ENCODE measurements around the gene TCF7L1. TPM values are rescaled to one million over a fixed set of nuclear protein-coding genes. Genes with fewer than 3 reads are reported as not detected.

The TCF7L1 gene
- total RNA-seq, 2 experiments from 2014 or later = not detected

DNA sequence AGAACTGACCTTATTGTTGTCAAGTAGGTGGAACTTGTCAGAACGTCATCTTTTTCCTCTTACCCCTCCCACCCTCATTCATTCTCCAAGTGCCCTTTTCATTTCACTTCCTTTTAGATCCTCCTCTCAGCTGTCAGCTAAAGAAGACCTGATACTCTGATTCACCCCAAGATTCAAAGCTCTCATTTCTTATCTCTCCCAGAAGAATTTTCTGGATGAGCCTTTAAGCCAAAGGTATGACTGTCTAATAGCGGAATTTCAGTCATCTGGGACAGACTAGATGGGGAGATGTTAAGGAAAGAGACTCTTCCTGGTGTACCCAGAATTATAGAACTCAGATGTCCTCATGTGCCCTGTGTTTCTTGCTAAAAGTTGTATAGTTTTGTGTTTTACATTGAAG lies 53.9 kb downstream of the TCF7L1 start:
- TF ChIP-seq, protein P1, sequence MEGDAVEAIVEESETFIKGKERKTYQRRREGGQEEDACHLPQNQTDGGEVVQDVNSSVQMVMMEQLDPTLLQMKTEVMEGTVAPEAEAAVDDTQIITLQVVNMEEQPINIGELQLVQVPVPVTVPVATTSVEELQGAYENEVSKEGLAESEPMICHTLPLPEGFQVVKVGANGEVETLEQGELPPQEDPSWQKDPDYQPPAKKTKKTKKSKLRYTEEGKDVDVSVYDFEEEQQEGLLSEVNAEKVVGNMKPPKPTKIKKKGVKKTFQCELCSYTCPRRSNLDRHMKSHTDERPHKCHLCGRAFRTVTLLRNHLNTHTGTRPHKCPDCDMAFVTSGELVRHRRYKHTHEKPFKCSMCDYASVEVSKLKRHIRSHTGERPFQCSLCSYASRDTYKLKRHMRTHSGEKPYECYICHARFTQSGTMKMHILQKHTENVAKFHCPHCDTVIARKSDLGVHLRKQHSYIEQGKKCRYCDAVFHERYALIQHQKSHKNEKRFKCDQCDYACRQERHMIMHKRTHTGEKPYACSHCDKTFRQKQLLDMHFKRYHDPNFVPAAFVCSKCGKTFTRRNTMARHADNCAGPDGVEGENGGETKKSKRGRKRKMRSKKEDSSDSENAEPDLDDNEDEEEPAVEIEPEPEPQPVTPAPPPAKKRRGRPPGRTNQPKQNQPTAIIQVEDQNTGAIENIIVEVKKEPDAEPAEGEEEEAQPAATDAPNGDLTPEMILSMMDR (IDR thresholded peaks at IDR 0.05) = no peak
- ATAC-seq (ENCODE audit: poor library complexity) (no peak), DNase-seq (no peak)
- H3K36me3 Mint-ChIP-seq (ENCODE audit: low read depth) = no peaks in the 10 kb centered on the region
- no peaks in the 10 kb centered on the region for H3K27me3 ChIP-seq (ENCODE audit: control insufficient read depth in 1 of 2, insufficient read depth in 2 of 2, low read length in 2 of 2)
- H3K36me3 ChIP-seq (ENCODE audit: insufficient read depth, low read length) = no peaks in the 10 kb centered on the region
- no peak overlapping the region for H3K27ac Mint-ChIP-seq
- H3K27ac ChIP-seq (ENCODE audit: low read depth in 1 of 2, low read length in 2 of 2) = no peak overlapping the region
- H3K4me3 ChIP-seq (ENCODE audit: low read length) = no peak overlapping the region
- H3K9me3 Mint-ChIP-seq = no peaks in the 10 kb centered on the region
- no peaks in the 10 kb centered on the region for H3K4me1 Mint-ChIP-seq (ENCODE audit: low read depth)
- no peak overlapping the region for H3K4me3 Mint-ChIP-seq
- no peaks in the 10 kb centered on the region for H3K4me1 ChIP-seq (ENCODE audit: insufficient read depth, low read length)
- intact Hi-C loops (cut with DNase I, micrococcal nuclease) = no loop called here
- H3K9me3 ChIP-seq (ENCODE audit: control insufficient read depth in 1 of 2, insufficient read depth in 1 of 2, low read length in 2 of 2) = no peaks in the 10 kb centered on the region
- H3K27me3 Mint-ChIP-seq = peaks cover 4% of the 10 kb centered on the region
- CTCF ChIA-PET = no interaction called here
- POLR2A ChIA-PET = no interaction called here

DNA sequence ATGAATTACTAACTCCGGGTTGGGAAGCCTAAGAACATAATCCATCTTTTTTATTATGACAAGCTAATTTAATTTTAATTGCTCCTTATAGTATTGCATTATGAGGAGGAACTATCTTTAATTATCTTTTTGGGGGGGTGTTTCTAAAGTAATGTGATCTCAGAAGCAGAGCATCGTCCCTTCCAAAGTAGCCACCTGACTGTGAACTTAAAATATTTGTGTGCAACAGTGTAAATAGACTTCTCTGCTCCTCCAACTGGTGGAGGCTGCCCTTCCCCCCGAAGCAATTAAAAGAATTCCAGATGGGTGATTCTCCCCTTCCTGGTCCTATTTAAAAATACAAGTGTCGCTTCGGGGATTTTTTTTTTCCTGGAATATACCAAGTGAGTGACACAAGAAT lies 55.7 kb downstream of the TCF7L1 start:
- TF ChIP-seq, protein P1 (IDR thresholded peaks at IDR 0.05) = no peak
- Histone ChIP-seq H3K27me3 (ENCODE audit: control insufficient read depth in 1 of 2, insufficient read depth in 2 of 2, low read length in 2 of 2) (peaks cover 0 to 5% of the 10 kb centered on the region in 2 experiments), H3K36me3 (ENCODE audit: insufficient read depth, low read length) (no peaks in the 10 kb centered on the region), H3K27ac (ENCODE audit: low read depth in 1 of 2, low read length in 2 of 2) (no peak overlapping the region), H3K9me3 (ENCODE audit: control insufficient read depth in 1 of 2, insufficient read depth in 1 of 2, low read length in 2 of 2) (no peaks in the 10 kb centered on the region), H3K4me1 (ENCODE audit: insufficient read depth, low read length) (no peaks in the 10 kb centered on the region), H3K4me3 (ENCODE audit: low read length) (no peak overlapping the region)
- Mint-ChIP-seq H3K27ac (no peak overlapping the region), H3K4me1 (ENCODE audit: low read depth) (no peaks in the 10 kb centered on the region), H3K4me3 (no peak overlapping the region), H3K9me3 (no peaks in the 10 kb centered on the region), H3K36me3 (ENCODE audit: low read depth) (no peaks in the 10 kb centered on the region), H3K27me3 (peaks cover 4% of the 10 kb centered on the region)
- intact Hi-C loops (cut with DNase I, micrococcal nuclease) = no loop called here
- ATAC-seq (ENCODE audit: poor library complexity) = no peak
- CTCF ChIA-PET = no interaction called here
- POLR2A ChIA-PET = no interaction called here
- DNase-seq = no peak

DNA sequence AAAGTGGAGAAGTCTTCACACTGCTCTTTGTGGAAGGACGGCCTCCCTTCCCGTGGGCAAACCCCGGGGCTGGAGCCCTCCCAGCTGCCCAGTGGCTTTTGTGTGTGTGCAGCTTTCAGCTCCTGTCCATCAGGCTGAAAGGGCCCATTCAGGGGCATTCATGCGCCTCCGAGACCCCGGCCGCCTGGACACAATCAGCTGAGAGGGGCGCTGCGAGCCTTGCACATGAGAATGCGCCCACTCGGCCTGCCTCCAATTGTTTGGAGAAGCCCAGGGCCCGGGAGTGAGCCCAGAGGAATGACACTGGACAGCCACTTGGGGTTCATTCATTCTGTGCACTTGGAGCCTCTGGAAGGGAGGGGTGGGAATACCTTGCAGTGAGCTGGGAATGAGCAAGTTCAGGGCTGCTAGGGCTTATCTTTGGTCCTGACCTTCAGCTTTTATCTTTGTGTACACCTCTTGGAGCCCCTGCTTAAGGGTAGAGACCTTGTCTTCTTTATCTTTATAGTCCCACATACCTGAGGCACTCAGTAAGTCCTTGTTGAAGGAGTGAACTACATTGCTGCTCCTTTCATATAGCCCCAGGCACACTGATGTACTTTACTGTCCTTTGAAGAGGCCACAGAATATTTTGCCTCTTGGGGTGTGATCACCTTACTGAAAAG lies 56.5 kb downstream of the TCF7L1 start:
- no peaks in the 10 kb centered on the region for H3K4me1 Mint-ChIP-seq (ENCODE audit: low read depth)
- ATAC-seq (ENCODE audit: poor library complexity) (no peak), DNase-seq (no peak)
- POLR2A ChIA-PET = no interaction called here
- H3K36me3 ChIP-seq (ENCODE audit: insufficient read depth, low read length) = no peaks in the 10 kb centered on the region
- H3K9me3 ChIP-seq (ENCODE audit: control insufficient read depth in 1 of 2, insufficient read depth in 1 of 2, low read length in 2 of 2) = no peaks in the 10 kb centered on the region
- H3K4me3 Mint-ChIP-seq = no peak overlapping the region
- H3K4me1 ChIP-seq (ENCODE audit: insufficient read depth, low read length) = no peaks in the 10 kb centered on the region
- no peak overlapping the region for H3K27ac ChIP-seq (ENCODE audit: low read depth in 1 of 2, low read length in 2 of 2)
- peaks cover 4% of the 10 kb centered on the region for H3K27me3 Mint-ChIP-seq
- intact Hi-C loops (cut with DNase I, micrococcal nuclease) = no loop called here
- H3K27me3 ChIP-seq (ENCODE audit: control insufficient read depth in 1 of 2, insufficient read depth in 2 of 2, low read length in 2 of 2) = peaks cover 0 to 5% of the 10 kb centered on the region in 2 experiments
- TF ChIP-seq, protein P1 (IDR thresholded peaks at IDR 0.05) = no peak
- no peak overlapping the region for H3K27ac Mint-ChIP-seq
- H3K9me3 Mint-ChIP-seq = no peaks in the 10 kb centered on the region
- CTCF ChIA-PET = no interaction called here
- no peak overlapping the region for H3K4me3 ChIP-seq (ENCODE audit: low read length)
- no peaks in the 10 kb centered on the region for H3K36me3 Mint-ChIP-seq (ENCODE audit: low read depth)
